Thyroid gland (tissue), 4 donors: Measurements from ENCODE around the gene NDUFAF4.

Experiments
- CTCF ChIP-seq, 6 experiments: fragments of 200-600 bp in 3 of 6; fragments of 450-650 bp in 3 of 6; sonication (generic) in 3 of 6; IDR thresholded peaks; one replicate each; pipeline ENCODE4 v1.5.1; 2016 to 2019; ENCODE audit warnings: antibody characterized with exemption in 6 of 6, mild to moderate bottlenecking in 2 of 6, inconsistent platforms in 1 of 6, moderate library complexity in 1 of 6
- POLR2A ChIP-seq, 2 donors: fragments of 450-650 bp; IDR thresholded peaks; one replicate each; pipeline ENCODE4 v1.6.1; 2017; ENCODE audit warnings: antibody characterized with exemption in 2 of 2, mild to moderate bottlenecking in 2 of 2, moderate library complexity in 1 of 2

GRCh38 chr6:96889146-96889545 lies 8.5 kb downstream of the NDUFAF4 start:
- TF ChIP-seq CTCF (IDR thresholded peaks at IDR 0.05) (no peak), POLR2A (IDR thresholded peaks at IDR 0.05) (no peak)
